Measurements from ENCODE around the gene DDN.
A peak's percentile ranks its signal among the peaks of the same experiment; 100 is the strongest.

DDN gene

GRCh38 chr12:48966177-48966895 lies 32.8 kb downstream of the DDN start:
- Histone ChIP-seq H3K4me3 (no peak overlapping the region), H3K9ac (ENCODE audit: insufficient read length) (no peak overlapping the region), H3K27ac (no peak overlapping the region), H3K36me3 (ENCODE audit: insufficient read depth, low read length) (no peaks in the 10 kb centered on the region), H3K9me3 (ENCODE audit: low read depth, low read length) (no peaks in the 10 kb centered on the region)
- no peak for TF ChIP-seq FOXP2 (optimal IDR thresholded peaks at IDR 0.05; ENCODE audit: control extremely low read depth, extremely low read length, insufficient read depth)
- TF ChIP-seq POLR2AphosphoS5 (IDR thresholded peaks at IDR 0.05; ENCODE audit: borderline replicate concordance, low read depth, low read length), result no peak
- no peak for TF ChIP-seq EZH2 (IDR thresholded peaks at IDR 0.05)
- DNase-seq (ENCODE audit: low read depth, low spot score), result no peak

GRCh38 chr12:48965298-48965838 lies 33.8 kb downstream of the DDN start:
- H3K27ac ChIP-seq, result no peak overlapping the region
- no peak overlapping the region for H3K9ac ChIP-seq (ENCODE audit: insufficient read length)
- no peak overlapping the region for H3K4me3 ChIP-seq
- no peaks in the 10 kb centered on the region for H3K36me3 ChIP-seq (ENCODE audit: insufficient read depth, low read length)
- DNase-seq (ENCODE audit: low read depth, low spot score), result no peak
- TF ChIP-seq POLR2AphosphoS5 (IDR thresholded peaks at IDR 0.05; ENCODE audit: borderline replicate concordance, low read depth, low read length) (no peak), EZH2 (IDR thresholded peaks at IDR 0.05) (no peak)
- H3K9me3 ChIP-seq (ENCODE audit: low read depth, low read length), result no peaks in the 10 kb centered on the region

- TF ChIP-seq EZH2 (IDR thresholded peaks at IDR 0.05) (no peak), FOXP2 (optimal IDR thresholded peaks at IDR 0.05; ENCODE audit: control extremely low read depth, extremely low read length, insufficient read depth) (no peak), POLR2AphosphoS5 (IDR thresholded peaks at IDR 0.05; ENCODE audit: borderline replicate concordance, low read depth, low read length) (no peak)
- Histone ChIP-seq H3K9ac (ENCODE audit: insufficient read length) (no peak overlapping the region), H3K4me3 (no peak overlapping the region), H3K36me3 (ENCODE audit: insufficient read depth, low read length) (no peaks in the 10 kb centered on the region), H3K27ac (no peak overlapping the region), H3K9me3 (ENCODE audit: low read depth, low read length) (no peaks in the 10 kb centered on the region)
- no peak for DNase-seq (ENCODE audit: low read depth, low spot score)
Measured at GRCh38 chr12:48961801-48962200, 37.4 kb downstream of the DDN start.

GRCh38 chr12:48961331-48961730 lies 37.8 kb downstream of the DDN start:
- Histone ChIP-seq H3K36me3 (ENCODE audit: insufficient read depth, low read length) (no peaks in the 10 kb centered on the region), H3K27ac (no peak overlapping the region), H3K9me3 (ENCODE audit: low read depth, low read length) (no peaks in the 10 kb centered on the region), H3K4me3 (no peak overlapping the region), H3K9ac (ENCODE audit: insufficient read length) (no peak overlapping the region)
- TF ChIP-seq FOXP2 (optimal IDR thresholded peaks at IDR 0.05; ENCODE audit: control extremely low read depth, extremely low read length, insufficient read depth) (no peak), EZH2 (IDR thresholded peaks at IDR 0.05) (no peak), POLR2AphosphoS5 (IDR thresholded peaks at IDR 0.05; ENCODE audit: borderline replicate concordance, low read depth, low read length) (no peak)
- DNase-seq (ENCODE audit: low read depth, low spot score), result no peak

GRCh38 chr12:48960834-48961233 lies 38.3 kb downstream of the DDN start:
- Histone ChIP-seq H3K9me3 (ENCODE audit: low read depth, low read length) (no peaks in the 10 kb centered on the region), H3K27ac (no peak overlapping the region), H3K9ac (ENCODE audit: insufficient read length) (no peak overlapping the region), H3K4me3 (no peak overlapping the region), H3K36me3 (ENCODE audit: insufficient read depth, low read length) (peaks cover under 1% of the 10 kb centered on the region; the same call in 1 of the 2 replicates)
- no peak for TF ChIP-seq FOXP2 (optimal IDR thresholded peaks at IDR 0.05; ENCODE audit: control extremely low read depth, extremely low read length, insufficient read depth)
- TF ChIP-seq EZH2 (IDR thresholded peaks at IDR 0.05), result no peak
- no peak for TF ChIP-seq POLR2AphosphoS5 (IDR thresholded peaks at IDR 0.05; ENCODE audit: borderline replicate concordance, low read depth, low read length)
- no peak for DNase-seq (ENCODE audit: low read depth, low spot score)

- Histone ChIP-seq H3K9ac (ENCODE audit: insufficient read length) (peak overlapping the region; percentile 21), H3K36me3 (ENCODE audit: insufficient read depth, low read length) (peaks cover 23% of the 10 kb centered on the region), H3K27ac (no peak overlapping the region), H3K4me3 (peak overlapping the region; percentile 95), H3K9me3 (ENCODE audit: low read depth, low read length) (no peaks in the 10 kb centered on the region)
- no peak for DNase-seq (ENCODE audit: low read depth, low spot score)
- no peak for TF ChIP-seq EZH2 (IDR thresholded peaks at IDR 0.05)
- no peak for TF ChIP-seq POLR2AphosphoS5 (IDR thresholded peaks at IDR 0.05; ENCODE audit: borderline replicate concordance, low read depth, low read length)
- no peak for TF ChIP-seq FOXP2 (optimal IDR thresholded peaks at IDR 0.05; ENCODE audit: control extremely low read depth, extremely low read length, insufficient read depth)
Measured at GRCh38 chr12:48958049-48958388, 41.2 kb downstream of the DDN start.

GRCh38 chr12:48957141-48958048 lies 41.8 kb downstream of the DDN start, which contains the start of gene ARF3:
Gene ARF3, minus strand, starts transcription at chr12:48957487. Its CDS starts 16,392 bp downstream, at chr12:48941095.
- Histone ChIP-seq H3K36me3 (ENCODE audit: insufficient read depth, low read length) (peaks cover 29% of the 10 kb centered on the region), H3K4me3 (peak within 1 kb of the TSS; percentile 95), H3K9me3 (ENCODE audit: low read depth, low read length) (no peaks in the 10 kb centered on the region), H3K9ac (ENCODE audit: insufficient read length) (peak within 1 kb of the TSS; percentile 88), H3K27ac (peak within 1 kb of the TSS; percentile 64)
- no peak for TF ChIP-seq FOXP2 (optimal IDR thresholded peaks at IDR 0.05; ENCODE audit: control extremely low read depth, extremely low read length, insufficient read depth)
- TF ChIP-seq POLR2AphosphoS5 (IDR thresholded peaks at IDR 0.05; ENCODE audit: borderline replicate concordance, low read depth, low read length), result peak; percentile 89
- peak; percentile 6 for DNase-seq (ENCODE audit: low read depth, low spot score)

All from SK-N-MC (cell line).